ENCODE measurements around the gene TLL1. TPM values are rescaled to one million over a fixed set of nuclear protein-coding genes. Genes with fewer than 3 reads are reported as not detected.

TLL1 gene
- total and polyA plus RNA-seq, 7 donors: 0.60 to 7.5 (median 4.8) TPM; not detected in 1

DNA sequence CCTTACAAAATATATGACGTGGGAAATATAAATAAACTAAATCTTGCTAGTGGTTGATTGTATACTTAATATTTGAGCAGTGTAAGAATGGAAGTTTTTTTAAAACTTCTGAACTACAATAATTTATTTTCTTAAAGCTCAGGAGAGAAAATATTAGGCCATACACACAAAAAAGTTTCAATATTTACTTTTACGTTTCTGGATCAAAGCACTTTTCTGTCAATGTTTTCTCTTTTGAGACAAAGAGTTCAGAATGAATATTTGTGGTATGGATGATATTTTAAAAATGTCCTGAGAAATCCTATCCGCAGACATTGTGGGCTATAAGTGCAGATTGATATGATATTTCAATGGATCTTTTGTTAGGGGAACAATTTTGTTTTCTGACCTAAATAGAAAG is 109.9 kb downstream of the TLL1 start:
- intact Hi-C loops (cut with DNase I): no loop called here
- WGBS, 2 donors: 70 to 75% methylated on average over 3 of the region's 3 CpGs
- TF ChIP-seq, protein P1, sequence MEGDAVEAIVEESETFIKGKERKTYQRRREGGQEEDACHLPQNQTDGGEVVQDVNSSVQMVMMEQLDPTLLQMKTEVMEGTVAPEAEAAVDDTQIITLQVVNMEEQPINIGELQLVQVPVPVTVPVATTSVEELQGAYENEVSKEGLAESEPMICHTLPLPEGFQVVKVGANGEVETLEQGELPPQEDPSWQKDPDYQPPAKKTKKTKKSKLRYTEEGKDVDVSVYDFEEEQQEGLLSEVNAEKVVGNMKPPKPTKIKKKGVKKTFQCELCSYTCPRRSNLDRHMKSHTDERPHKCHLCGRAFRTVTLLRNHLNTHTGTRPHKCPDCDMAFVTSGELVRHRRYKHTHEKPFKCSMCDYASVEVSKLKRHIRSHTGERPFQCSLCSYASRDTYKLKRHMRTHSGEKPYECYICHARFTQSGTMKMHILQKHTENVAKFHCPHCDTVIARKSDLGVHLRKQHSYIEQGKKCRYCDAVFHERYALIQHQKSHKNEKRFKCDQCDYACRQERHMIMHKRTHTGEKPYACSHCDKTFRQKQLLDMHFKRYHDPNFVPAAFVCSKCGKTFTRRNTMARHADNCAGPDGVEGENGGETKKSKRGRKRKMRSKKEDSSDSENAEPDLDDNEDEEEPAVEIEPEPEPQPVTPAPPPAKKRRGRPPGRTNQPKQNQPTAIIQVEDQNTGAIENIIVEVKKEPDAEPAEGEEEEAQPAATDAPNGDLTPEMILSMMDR (IDR thresholded peaks at IDR 0.05): no peak
- no peaks in the 10 kb centered on the region for H3K36me3 ChIP-seq
- no peak for DNase-seq
- no peaks in the 10 kb centered on the region for H3K27me3 ChIP-seq
- no peak overlapping the region for H3K4me3 ChIP-seq
- H3K27ac ChIP-seq: no peak overlapping the region
- H3K4me1 ChIP-seq: no peaks in the 10 kb centered on the region
- H3K9me3 ChIP-seq: no peaks in the 10 kb centered on the region

DNA sequence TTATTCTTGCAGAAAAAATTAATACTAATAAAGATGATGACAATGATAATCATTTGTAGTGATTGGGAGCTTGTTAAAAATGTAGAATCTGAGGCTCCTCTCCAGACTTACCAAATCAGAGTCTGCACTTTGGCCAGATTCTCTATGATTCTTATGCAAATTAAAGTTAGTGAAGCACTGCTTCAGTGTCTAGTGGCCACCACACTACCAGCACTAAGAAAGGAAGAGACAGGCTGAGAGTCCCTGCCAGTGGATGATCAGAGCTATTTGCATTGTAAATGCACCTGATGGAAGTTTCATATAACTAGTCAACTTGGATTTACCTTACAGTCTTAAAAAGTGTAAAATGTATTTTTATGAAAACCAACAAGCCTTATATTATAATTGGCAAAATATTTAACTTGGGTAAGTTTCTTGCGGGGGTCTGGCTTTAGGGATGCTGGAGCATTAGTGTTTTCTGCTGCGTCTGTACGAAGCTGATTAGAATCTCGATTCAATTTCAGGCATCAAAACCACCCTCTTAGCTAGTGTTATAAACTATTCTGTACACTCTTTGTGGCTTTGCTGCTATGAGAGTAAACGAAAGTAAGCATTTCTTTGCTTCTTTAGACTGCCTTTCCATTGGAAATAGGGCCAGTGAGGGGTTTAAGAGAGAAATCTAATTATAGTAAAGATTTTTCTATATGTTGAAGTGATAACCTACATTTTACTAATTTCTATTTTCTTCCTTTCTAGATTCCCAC is 114.1 kb downstream of the TLL1 start:
- TF ChIP-seq, protein P1 (IDR thresholded peaks at IDR 0.05): no peak
- TF ChIP-seq POLR2A (IDR thresholded peaks at IDR 0.05) (no peak), POLR2AphosphoS5 (IDR thresholded peaks at IDR 0.05) (no peak)
- H3K4me3 ChIP-seq: no peak overlapping the region
- H3K9me3 ChIP-seq: no peaks in the 10 kb centered on the region
- H3K27ac ChIP-seq: no peak overlapping the region
- no peaks in the 10 kb centered on the region for H3K4me1 ChIP-seq
- WGBS, 2 donors: 36 to 80% methylated on average over 5 of the region's 5 CpGs
- no peaks in the 10 kb centered on the region for H3K36me3 ChIP-seq
- DNase-seq: no peak
- intact Hi-C loops (cut with DNase I): no loop called here
- H3K27me3 ChIP-seq: no peaks in the 10 kb centered on the region

DNA sequence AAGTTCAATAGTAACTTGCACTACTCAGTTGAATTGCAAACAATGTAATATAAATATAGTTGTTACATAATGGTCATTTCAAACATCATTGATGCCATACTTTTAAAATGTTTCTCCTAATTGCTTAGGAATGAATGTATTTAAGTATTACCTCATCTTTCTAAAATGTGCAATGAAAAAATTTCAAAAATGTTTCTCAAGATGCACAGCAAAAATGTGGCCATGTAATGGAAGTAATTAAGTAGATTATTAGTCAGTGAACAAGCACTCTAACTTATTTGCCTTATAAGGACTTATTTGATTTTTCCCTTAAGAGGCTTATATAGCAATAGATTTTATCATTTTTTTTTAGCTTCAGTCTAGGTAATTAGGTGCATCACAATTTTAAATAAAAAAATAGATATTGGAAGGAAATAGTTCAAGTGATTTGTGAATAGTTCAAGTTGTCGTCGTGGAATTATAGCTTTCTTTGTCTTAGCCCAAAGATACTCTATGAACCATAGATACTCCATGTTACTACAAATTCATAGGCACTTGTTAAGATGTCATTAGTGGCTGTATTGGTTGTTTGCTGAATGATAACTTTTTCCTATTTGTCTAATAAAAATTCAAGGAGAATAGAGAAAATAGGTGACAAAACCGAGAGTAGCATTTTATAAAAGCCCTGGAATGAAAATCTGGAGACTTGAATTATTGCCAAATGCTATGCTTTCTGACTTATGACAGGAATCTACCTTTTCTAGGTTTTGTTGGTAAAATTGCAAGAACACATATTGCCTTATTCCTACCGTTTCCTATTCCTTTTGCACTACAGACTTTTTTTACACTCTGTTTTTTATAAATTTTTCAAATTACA is 118.5 kb downstream of the TLL1 start:
- Histone ChIP-seq H3K4me1 (no peaks in the 10 kb centered on the region), H3K27me3 (no peaks in the 10 kb centered on the region), H3K27ac (no peak overlapping the region), H3K4me3 (no peak overlapping the region), H3K36me3 (no peaks in the 10 kb centered on the region), H3K9me3 (no peaks in the 10 kb centered on the region)
- intact Hi-C loops (cut with DNase I): no loop called here
- DNase-seq: no peak
- TF ChIP-seq, protein P1 (IDR thresholded peaks at IDR 0.05): no peak
- no peak for TF ChIP-seq EP300 (IDR thresholded peaks at IDR 0.05)
- TF ChIP-seq POLR2A (IDR thresholded peaks at IDR 0.05): no peak
- TF ChIP-seq POLR2AphosphoS5 (IDR thresholded peaks at IDR 0.05): no peak
- 81 to 82% methylated on average over 4 of the region's 4 CpGs for WGBS, 2 donors

DNA sequence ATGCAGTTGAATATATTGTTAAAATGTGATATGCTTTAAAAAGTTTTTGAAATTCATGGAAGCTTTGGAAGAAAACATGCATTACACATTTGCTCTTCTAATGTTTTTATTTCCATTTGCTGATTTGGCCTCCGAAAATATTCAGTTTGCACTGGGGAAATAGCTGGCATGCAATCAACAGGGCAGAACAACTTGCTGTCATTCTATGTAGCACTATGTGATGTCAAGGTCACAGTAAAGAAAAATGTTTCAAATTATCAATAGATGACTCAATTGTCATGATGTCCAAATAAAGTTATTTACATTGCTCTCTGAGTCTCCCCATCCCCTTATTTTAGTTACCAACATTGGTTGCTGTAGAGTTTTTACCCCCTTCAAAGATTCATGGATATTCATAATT is 119.2 kb downstream of the TLL1 start:
- intact Hi-C loops (cut with DNase I): no loop called here
- Histone ChIP-seq H3K27me3 (no peaks in the 10 kb centered on the region), H3K9me3 (no peaks in the 10 kb centered on the region), H3K27ac (no peak overlapping the region), H3K4me1 (no peaks in the 10 kb centered on the region), H3K4me3 (no peak overlapping the region), H3K36me3 (no peaks in the 10 kb centered on the region)
- no peak for TF ChIP-seq POLR2A (IDR thresholded peaks at IDR 0.05)
- TF ChIP-seq POLR2AphosphoS5 (IDR thresholded peaks at IDR 0.05): no peak
- no peak for TF ChIP-seq EP300 (IDR thresholded peaks at IDR 0.05)
- TF ChIP-seq, protein P1 (IDR thresholded peaks at IDR 0.05): no peak
- WGBS, 2 donors: 73 to 76% methylated on average over 1 of the region's 1 CpG
- DNase-seq: no peak
